Measurements from ENCODE around the gene HAO2.

Gene HAO2

GRCh38 chr1:119440721-119441307 lies 72.2 kb downstream of the HAO2 start:
- no peak for DNase-seq

GRCh38 chr1:119442756-119443155 lies 74.2 kb downstream of the HAO2 start:
- DNase-seq: no peak
